Colonic mucosa (tissue), 4 donors: ENCODE measurements around the gene IFNL3. TPM values are rescaled to one million over a fixed set of nuclear protein-coding genes. Genes with fewer than 3 reads are reported as not detected.
"Not testable (repeated sequence)": the region's sequence is repeated elsewhere in the genome, so short reads cannot be mapped to it uniquely, and the experiment has no call there.

Experiments
- DNase-seq: peaks from one replicate; pipeline ENCODE4 v3.0.0-alpha.2; 2020
- H3K27ac ChIP-seq: fragments of 200-600 bp; one replicate; pipeline ENCODE4 v1.8.0; 2021
- H3K27me3 ChIP-seq: fragments of 200-600 bp; one replicate; pipeline ENCODE4 v1.8.0; 2021
- H3K36me3 ChIP-seq: fragments of 200-600 bp; one replicate; pipeline ENCODE4 v1.8.0; 2021
- H3K4me1 ChIP-seq: fragments of 200-600 bp; one replicate; pipeline ENCODE4 v1.8.0; 2021; ENCODE audit warnings: mild to moderate bottlenecking
- H3K4me3 ChIP-seq: fragments of 200-600 bp; one replicate; pipeline ENCODE4 v1.8.0; 2021
- H3K9ac ChIP-seq, 2 donors: one replicate each; pipeline ENCODE4 v1.7.0; 2013; ENCODE audit warnings: control low read depth in 2 of 2, low read depth in 2 of 2, low read length in 2 of 2
- H3K9me3 ChIP-seq: fragments of 200-600 bp; one replicate; pipeline ENCODE4 v1.8.0; 2021
- intact Hi-C: fragments of 100-400 bp; cut with DNase I; formaldehyde crosslinking; loops from one replicate; pipeline ENCODE4 v1.14.1; 2022
- total RNA-seq, 2 donors: library from RNA; stranded (reverse); fragmentation: NEBNext Ultra II Directional in 1 of 2; extraction: Animal tissue kit (Norgen Biotek cat#: 25700) in 1 of 2; gene quantifications; one replicate each; pipeline ENCODE4 v1.2.1, GENCODE V29; 2021
- TF ChIP-seq, protein P1 (sequence below): fragments of 200-600 bp; IDR thresholded peaks from one replicate; pipeline ENCODE4 v1.8.0; 2022; ENCODE audit warnings: antibody characterized with exemption, mild to moderate bottlenecking
- donor health status: healthy.
- donor health status: DM: no; HTN: no; CAD: no.
- donor health status: DM: no; HTN: no; CAD: no.

Gene IFNL3
- total RNA-seq, 2 donors from 2014 or later = not detected

DNA sequence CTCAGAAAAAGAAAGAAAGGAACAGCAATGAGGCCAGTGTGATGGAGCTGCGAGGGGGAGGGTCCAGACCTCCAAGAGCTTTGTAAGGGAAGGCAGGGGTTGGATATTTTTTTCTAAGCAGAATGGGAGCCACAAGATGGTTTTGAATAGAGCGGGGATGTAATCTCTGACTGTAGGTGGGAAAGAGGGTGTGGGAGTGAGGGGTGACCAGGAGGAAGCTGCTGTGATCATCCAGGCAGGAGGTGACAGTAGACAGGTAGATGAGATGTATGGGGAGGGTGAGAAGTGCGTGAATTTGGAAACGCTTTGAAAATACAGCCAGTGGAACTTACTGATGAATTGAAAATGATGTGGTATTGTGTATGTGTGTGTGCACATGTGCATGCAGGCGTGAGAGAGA is 30.8 kb upstream of the IFNL3 start:
- no peaks in the 10 kb centered on the region for H3K9me3 ChIP-seq
- no peaks in the 10 kb centered on the region for H3K36me3 ChIP-seq
- intact Hi-C loops = no loop called here
- no peak overlapping the region for H3K4me3 ChIP-seq
- no peak for DNase-seq
- TF ChIP-seq, protein P1, sequence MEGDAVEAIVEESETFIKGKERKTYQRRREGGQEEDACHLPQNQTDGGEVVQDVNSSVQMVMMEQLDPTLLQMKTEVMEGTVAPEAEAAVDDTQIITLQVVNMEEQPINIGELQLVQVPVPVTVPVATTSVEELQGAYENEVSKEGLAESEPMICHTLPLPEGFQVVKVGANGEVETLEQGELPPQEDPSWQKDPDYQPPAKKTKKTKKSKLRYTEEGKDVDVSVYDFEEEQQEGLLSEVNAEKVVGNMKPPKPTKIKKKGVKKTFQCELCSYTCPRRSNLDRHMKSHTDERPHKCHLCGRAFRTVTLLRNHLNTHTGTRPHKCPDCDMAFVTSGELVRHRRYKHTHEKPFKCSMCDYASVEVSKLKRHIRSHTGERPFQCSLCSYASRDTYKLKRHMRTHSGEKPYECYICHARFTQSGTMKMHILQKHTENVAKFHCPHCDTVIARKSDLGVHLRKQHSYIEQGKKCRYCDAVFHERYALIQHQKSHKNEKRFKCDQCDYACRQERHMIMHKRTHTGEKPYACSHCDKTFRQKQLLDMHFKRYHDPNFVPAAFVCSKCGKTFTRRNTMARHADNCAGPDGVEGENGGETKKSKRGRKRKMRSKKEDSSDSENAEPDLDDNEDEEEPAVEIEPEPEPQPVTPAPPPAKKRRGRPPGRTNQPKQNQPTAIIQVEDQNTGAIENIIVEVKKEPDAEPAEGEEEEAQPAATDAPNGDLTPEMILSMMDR = no peak
- no peaks in the 10 kb centered on the region for H3K27me3 ChIP-seq
- H3K27ac ChIP-seq = no peak overlapping the region
- no peaks in the 10 kb centered on the region for H3K4me1 ChIP-seq
- no peak overlapping the region for H3K9ac ChIP-seq

DNA sequence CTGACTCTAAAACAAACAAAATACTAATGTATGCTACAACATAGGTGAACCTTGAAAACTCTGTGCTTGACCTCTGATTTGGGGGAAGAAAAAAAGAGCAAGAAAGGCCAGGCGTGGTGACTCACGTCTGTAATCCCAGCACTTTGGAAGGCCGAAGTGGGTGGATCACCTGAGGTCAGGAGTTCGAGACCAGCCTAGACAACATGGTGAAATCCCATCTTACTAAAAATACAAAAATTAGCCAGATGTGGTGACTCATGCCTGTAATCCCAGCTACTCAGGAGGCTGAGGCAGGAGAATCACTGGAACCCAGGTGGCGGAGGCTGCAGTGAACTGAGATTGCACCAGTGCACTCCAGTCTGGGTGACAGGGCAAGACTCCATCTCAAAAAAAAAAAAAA is 29.1 kb upstream of the IFNL3 start:
- intact Hi-C loops, H3K4me3 ChIP-seq, H3K9me3 ChIP-seq, H3K9ac ChIP-seq, DNase-seq, H3K4me1 ChIP-seq, H3K36me3 ChIP-seq, H3K27ac ChIP-seq, H3K27me3 ChIP-seq: not testable (repeated sequence)

DNA sequence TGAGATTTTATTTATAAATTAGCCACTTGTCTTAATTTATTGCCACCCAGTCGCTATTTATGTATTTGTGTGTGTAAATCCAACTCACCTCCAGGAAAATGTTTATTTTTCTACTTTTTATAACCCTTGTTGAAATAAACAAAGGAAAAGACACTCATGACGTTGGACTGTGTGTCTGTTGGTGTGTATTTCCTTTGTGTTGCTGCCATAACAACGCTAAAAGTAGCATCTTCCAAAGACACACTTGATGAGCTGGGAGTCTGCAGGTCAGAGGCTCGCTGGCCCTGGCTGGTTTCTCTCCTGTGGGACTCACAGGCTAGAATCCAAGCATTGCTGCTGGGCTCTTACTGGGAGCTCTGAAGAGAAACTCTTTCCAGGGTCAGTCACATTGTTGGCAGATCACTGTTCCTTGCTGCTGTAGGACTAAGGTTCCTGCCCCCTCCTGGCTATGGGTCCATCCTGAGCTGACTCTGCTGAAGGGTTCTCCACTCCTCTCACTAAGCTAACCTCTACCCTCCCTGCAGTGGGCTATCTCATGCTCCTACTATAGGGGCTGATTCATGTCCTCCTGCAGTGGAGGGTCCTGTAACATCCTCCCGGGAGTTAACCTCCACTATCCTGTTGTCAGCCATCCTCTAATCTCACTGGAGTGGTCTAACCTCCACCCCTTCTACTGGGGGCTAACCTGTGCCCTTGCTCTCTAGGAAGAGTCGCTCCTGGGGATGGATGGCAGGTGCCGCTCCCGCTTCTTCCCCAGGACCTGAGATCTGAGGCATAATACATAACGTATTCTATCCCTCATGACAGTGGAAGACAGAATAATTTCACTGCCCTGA is 25.4 kb upstream of the IFNL3 start:
- Histone ChIP-seq H3K9me3 (no peaks in the 10 kb centered on the region), H3K27ac (no peak overlapping the region), H3K4me3 (no peak overlapping the region), H3K9ac (no peak overlapping the region), H3K4me1 (no peaks in the 10 kb centered on the region), H3K36me3 (no peaks in the 10 kb centered on the region), H3K27me3 (peaks cover 4% of the 10 kb centered on the region)
- DNase-seq = no peak
- intact Hi-C loops = no loop called here
- TF ChIP-seq, protein P1 = no peak

DNA sequence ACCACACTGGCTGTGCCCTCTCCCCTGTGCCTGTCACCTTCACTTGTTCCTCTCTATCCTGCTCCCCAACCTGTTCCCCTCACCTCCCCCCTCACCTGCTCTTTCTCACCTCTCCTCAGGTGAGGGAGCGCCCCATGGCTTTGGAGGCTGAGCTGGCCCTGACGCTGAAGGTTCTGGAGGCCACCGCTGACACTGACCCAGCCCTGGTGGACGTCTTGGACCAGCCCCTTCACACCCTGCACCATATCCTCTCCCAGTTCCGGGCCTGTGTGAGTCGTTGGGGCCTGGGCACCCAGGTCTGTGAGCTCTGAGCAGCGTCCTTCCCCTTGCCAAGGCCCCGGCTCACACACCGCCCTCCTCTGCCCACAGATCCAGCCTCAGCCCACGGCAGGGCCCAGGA is 24.6 kb upstream of the IFNL3 start:
- DNase-seq, H3K36me3 ChIP-seq, H3K4me3 ChIP-seq, H3K9me3 ChIP-seq, H3K9ac ChIP-seq, H3K4me1 ChIP-seq, intact Hi-C loops, H3K27ac ChIP-seq: not testable (repeated sequence)
- H3K27me3 ChIP-seq = peaks cover 13% of the 10 kb centered on the region

DNA sequence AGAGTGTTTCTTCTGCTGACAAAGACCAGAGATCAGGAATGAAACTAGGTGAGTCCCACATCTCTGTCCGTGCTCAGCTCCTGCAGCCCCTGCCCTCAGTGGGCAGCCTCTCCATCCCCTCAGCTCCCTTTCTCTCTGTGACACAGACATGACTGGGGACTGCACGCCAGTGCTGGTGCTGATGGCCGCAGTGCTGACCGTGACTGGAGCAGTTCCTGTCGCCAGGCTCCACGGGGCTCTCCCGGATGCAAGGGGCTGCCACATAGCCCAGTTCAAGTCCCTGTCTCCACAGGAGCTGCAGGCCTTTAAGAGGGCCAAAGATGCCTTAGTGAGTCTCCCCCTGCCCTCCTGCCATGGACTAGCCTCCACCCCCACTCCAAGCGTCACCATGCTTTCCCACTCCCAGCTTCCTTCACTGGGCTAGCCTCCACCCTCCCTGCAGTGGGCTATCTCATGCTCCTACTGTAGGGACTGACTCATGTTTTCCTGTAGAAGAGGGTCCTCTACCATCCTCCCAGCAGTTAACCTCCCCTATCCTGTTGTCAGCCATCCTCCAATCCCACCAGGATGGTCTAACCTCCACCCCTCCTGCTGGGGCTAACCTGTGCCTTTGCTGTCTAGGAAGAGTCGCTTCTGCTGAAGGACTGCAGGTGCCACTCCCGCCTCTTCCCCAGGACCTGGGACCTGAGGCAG is 23.9 kb upstream of the IFNL3 start:
- H3K4me3 ChIP-seq, H3K4me1 ChIP-seq, H3K27ac ChIP-seq, H3K9ac ChIP-seq, H3K36me3 ChIP-seq, DNase-seq, H3K9me3 ChIP-seq, intact Hi-C loops: not testable (repeated sequence)
- peaks cover 20% of the 10 kb centered on the region for H3K27me3 ChIP-seq

DNA sequence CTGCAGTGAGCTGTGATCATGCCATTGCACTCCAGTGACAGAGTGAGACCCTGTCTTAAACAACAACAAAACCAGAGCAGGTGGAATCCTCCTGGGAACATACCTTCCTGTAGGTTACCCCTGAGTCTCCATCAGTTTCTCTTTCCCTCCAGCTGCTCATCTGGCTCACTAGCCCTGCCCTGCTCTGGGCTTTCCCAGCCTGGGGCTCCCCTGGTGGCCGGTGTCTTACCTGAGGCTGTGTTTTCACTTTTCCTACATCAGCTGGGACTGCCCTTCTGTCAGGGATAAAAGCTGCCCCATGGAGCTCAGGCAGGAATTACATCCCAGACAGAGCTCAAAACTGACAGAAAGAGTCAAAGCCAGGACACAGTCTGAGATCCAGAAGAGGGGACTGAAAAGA is 23.3 kb upstream of the IFNL3 start, which contains the start of gene IFNL2:
TSS of gene IFNL2 (plus strand) at position 312 of the 400 bp plus-strand sequence. CDS start 173 bp downstream, outside the sequence.
- peaks cover 20% of the 10 kb centered on the region for H3K27me3 ChIP-seq
- H3K4me3 ChIP-seq, H3K9ac ChIP-seq, H3K4me1 ChIP-seq, H3K27ac ChIP-seq, H3K36me3 ChIP-seq, intact Hi-C loops, DNase-seq, H3K9me3 ChIP-seq: not testable (repeated sequence)

DNA sequence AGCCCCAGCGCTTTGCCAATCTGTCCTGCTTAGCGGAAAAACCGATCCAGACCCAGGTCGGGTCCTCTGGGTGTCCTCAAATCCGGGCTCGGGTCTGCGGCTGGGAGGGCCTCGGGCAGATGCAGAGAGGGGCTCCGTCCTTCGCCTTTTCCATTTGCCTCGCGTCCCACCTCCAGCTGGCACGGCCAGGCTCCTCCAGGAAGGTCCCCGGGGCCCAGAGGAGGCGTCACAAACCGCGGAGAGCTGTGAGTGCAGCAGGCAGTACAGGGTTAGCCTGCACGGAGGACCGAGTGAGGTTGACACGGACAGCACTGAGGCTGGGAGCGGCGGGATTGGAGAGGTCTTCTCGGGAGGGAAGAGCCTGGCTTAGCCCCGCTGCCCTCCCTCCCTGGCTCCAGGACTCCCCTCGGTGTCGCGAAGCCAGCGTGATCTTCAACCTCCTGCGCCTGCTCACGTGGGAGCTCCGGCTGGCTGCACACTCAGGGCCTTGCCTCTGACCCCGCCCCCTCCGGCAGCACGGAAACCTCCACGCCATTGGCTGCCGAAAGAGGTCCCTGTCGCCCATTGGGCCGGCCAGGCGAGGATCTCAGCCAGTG is 20.6 kb upstream of the IFNL3 start:
- Histone ChIP-seq H3K9me3 (no peaks in the 10 kb centered on the region), H3K9ac (no peak overlapping the region), H3K27me3 (peaks cover 25% of the 10 kb centered on the region), H3K27ac (no peak overlapping the region), H3K4me1 (no peaks in the 10 kb centered on the region), H3K36me3 (no peaks in the 10 kb centered on the region), H3K4me3 (no peak overlapping the region)
- TF ChIP-seq, protein P1 = no peak
- intact Hi-C loops = no loop called here
- no peak for DNase-seq
